Activated gamma-delta T cell treated with Interleukin-2 at 50 U/mL for 16 hours (primary cell): ENCODE results near the gene HOMEZ.
A peak's percentile ranks its signal among the peaks of the same experiment; 100 is the strongest.

Source experiments
- DNase-seq: peaks from one replicate; pipeline ENCODE4 v3.0.0-alpha.2; 2020

Gene HOMEZ

DNA sequence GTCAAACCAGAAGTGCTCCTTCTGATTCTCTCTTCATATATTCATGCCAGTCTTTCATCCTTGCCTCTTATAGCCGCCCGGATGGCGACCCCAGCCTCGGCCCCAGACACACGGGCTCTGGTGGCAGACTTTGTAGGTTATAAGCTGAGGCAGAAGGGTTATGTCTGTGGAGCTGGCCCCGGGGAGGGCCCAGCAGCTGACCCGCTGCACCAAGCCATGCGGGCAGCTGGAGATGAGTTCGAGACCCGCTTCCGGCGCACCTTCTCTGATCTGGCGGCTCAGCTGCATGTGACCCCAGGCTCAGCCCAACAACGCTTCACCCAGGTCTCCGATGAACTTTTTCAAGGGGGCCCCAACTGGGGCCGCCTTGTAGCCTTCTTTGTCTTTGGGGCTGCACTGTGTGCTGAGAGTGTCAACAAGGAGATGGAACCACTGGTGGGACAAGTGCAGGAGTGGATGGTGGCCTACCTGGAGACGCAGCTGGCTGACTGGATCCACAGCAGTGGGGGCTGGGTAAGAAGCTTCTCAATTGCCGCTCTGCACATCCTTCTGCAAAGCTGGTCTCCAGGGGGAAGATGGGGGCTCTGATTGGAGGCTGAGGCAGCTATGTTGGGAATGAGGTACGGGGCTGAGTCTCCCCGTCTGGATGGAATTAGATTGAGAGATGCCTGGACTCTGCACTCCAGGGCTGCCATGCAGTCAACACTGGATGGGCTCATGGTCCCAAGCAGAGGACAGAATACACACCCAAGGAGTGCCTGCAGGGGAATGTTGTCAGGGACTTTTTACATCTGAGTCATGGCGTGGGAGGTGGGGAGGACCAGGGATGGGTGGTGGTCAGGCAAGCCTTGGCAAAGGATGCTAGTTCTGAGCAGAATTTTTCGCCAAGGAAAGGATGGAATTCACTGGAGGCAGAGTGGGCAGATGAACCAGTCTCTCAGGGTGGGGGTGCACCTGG is 22.0 kb upstream of the HOMEZ start:
- no peak for DNase-seq

DNA sequence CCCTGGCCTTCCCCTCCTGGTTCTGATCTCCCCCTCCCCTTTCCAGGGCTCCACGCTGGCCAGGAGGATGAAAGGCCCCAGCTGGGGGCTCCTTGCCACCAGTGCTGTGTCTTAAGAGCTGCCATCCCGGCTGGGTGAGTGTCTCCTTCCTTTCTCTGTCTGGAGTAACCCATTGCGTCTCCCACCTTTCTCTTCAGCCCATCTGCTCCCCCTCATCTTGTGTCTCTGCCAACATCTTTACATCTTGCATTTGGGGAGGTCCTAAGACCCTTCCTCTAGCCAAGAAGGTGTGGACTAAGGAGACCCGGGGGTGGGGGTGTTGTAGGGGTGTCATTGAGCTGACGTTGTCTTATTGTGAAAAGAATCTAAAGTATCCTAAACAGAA is 21.2 kb upstream of the HOMEZ start:
- DNase-seq: no peak

DNA sequence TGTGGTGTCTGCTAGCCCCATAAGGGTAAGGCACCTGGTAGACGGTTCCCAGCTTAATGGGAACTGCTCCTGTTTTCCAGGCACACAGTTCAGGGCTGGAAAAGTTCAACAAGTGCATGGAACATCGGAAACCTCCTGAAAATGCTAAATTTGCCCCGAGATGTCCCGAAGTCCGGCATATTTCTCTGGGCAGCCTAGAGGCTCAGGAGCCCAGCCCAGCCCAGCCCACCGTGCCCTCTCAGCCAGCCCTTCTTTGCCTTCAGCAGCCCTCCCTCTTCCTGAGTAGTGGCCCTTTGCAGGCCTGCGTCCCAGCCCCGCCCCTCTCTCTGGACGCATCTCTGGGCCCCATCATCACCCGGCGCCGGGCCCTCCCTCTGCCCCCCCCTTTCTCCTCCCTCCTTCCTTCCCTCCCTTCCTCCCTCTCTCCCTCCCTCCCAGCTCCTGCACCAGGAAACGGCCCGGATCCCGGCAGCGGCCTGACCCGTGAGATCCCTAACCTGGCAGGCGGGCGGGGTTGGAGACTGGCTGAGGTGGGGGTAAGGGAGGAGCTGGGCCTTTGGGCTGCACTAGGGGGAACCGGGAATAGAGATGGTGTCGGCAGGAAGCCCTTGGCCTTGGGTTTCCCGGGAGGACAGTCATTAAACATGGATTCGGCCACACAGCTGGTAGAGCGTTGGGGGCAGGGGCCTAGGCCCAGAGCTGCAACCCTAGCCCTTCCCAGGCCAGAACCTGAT is 20.6 kb upstream of the HOMEZ start, which contains the start of gene BCL2L2:
BCL2L2 (plus strand) TSS at position 422 of the 734 bp plus-strand sequence. CDS start 935 bp downstream, outside the sequence.
- no peak for DNase-seq

DNA sequence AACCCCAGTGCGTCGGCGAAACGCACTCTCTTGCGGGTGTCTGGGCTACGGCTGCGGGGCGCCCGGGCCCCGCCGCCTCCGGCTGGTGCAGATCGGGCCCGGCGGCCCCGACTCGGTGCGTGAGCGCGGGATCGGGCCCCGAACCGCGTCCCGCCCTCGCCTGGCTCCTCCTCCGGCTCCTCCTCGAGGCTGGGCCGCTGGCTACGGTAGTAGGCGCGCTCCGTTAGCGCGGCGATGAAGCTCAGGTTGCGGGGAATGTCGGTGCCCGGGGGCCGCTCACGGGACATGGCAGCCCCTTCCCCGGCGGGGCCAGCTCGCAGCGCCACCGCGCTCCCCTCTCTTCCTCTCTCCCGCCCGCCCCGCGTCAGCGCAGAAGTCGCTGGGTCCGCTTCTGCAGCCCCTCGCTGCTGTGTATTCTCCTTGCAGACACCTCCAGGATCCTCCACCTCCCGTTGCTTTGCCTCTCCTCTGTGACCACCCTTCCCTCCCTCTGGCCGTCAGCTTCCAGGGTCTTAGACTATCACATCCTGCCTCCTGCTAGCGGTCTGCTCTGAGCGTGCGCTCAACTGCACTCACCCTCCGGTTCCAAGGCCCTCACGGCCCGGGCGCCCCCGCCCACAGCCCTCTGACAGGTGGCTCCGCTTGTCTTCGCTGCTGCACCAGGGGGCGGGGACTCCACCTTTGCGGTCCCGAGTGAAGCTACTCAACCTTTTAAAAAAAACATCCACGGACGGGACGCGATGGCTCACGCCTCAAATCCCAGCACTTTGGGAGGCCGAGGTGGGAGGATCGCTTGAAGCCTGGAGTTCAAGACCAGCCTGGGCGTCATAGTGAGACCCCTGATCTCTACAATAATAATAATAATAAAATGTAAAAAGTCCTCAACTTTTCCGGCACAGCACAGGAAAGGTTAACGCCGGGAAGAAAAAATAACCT is 16.6 kb upstream of the HOMEZ start, which contains the start of gene PPP1R3E:
PPP1R3E (minus strand) TSS at position 570 of the 936 bp plus-strand sequence; CDS start at position 287, 283 bp downstream.
- DNase-seq: peak; percentile 84

DNA sequence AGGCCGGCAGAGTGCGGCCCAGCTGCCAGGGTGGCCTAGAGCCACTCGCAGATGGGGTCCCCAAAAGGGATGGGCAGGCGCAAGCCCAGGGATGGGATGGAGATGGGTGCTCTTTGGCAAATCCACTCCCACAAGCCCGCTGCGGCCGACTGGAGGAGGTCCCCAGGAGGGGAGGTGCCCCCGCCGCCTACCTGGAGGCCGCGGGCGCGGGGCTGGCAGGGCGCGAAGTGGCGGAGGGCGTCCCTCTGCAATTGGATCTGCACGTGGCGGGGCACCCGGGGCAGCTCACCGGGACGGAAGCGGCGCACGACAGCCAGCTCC is 16.0 kb upstream of the HOMEZ start:
- no peak for DNase-seq

DNA sequence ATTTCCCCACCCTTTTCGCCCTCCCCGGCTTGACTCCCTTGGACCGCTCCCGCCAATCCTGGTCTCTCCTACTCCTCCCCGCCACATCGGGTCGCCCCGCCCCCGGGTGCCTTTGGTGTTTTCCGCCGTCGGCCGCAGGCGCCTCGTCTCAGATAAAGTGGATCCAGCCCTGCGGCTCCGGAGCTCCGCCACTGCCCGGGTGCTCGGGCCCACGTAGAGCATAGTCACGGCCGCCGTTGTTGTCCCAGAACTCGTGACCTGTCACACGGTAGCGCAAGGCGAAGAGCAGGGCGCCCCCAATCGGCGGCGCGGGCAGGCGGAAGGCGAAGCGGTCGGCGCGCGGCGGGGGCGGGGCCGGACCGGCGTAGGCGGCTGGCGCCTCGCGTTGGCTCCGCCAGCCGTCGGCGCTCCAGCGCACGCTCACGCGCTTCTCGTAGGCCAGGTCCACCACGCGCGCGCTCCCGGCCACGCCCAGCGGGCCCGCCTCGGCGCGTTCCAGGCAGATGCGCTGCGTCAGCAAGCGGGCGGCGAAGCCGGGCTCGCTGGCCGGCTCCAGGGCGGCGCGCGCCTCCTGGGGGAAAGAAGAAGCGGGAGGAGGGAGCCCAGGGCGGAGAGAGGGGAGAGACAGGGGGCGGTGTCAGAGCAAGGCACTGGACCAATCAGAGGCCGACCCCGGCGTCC is 15.5 kb upstream of the HOMEZ start:
- peak; percentile 94 for DNase-seq

DNA sequence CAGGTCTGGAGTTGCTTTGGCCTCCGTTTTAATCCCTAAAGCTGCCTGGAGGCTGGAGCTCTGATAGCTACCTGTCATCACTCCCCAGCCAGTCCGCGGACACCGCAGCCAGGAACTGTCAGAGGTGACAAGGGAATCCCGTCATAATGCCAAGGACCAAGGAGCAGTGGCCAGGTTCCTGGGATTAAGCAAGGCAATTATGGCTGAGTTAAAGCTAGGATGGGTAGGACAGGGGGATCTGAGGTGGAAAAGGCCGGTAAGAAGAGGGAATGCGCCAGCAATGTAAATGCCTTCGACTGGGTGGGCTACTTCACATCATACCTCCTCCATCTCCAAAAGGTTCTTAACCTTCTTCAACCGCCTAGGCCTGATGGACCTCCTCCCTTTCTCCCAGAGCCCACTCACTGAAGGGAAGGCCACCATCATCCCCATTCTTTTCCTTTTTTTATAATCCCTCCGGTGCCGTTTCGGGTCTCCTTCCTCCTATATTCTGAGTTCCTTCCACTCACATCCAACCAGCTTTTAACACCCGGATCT is 14.8 kb upstream of the HOMEZ start:
- DNase-seq: no peak

DNA sequence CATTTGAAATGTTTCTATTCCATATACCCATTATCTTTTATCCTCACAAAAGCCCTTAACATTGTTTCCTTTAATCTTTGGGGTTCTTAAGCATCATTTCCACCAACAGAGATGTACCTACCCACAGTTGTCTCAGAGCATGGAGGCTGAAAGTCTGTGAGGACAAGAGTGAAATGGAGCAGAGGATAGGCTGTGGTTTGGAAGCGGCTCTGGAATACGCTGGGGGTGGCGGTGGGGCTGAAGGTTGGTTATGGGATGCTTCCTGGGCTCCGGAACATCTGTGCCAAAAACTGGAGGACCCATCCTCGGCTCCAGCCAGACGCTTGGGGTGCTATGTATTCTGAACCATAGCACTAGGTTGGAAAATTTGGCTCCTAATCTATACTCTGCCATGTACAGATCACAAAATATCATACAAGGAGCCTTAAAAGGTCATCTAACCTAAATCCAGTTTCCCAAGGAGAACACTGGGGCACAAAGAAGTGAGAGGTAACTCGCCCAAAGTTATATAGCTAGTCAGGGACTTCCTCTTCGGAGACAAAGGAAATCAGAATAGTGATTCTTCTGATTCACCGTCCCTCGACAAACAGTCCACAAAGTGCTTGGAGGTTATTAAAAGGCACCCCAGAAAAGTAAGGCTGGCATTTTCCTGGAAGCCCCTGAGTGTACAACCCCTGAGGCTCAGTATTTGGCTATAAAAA is 14.2 kb upstream of the HOMEZ start:
- no peak for DNase-seq

DNA sequence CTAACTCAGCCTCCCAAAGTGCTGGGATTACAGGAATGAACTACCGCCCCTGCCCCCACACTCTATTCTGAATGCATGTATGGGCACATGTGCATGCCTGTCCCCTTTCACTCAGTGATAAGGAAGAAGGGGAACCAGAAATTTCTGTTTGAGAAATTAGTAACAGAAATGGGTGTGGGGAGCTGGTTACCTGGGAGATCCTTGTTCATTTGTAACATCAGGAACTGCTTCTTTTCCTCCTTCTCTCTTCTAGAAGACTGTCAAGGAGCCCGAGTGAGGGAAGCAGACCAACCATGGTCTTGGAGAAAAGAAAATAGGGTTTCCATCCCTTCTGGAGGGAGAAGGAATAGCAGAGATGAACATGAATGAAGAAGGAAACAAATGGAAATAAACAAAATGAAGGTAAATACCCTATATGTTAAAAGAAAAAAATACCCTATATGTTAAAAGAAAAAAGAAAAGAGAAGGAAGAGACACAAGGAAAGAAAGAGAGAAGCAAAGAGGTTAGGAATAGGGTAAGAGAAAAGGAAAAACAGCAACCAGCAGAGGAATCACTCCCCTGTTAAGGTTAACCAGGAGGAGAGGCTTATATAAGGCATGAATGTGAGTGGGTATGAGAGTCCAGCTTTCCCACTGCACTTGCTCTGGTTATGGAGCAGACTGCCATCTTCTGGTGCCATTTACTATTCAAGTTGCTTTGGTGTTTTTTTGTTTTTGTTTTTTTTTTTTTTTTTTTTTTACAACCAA is 13.5 kb upstream of the HOMEZ start:
- no peak for DNase-seq

DNA sequence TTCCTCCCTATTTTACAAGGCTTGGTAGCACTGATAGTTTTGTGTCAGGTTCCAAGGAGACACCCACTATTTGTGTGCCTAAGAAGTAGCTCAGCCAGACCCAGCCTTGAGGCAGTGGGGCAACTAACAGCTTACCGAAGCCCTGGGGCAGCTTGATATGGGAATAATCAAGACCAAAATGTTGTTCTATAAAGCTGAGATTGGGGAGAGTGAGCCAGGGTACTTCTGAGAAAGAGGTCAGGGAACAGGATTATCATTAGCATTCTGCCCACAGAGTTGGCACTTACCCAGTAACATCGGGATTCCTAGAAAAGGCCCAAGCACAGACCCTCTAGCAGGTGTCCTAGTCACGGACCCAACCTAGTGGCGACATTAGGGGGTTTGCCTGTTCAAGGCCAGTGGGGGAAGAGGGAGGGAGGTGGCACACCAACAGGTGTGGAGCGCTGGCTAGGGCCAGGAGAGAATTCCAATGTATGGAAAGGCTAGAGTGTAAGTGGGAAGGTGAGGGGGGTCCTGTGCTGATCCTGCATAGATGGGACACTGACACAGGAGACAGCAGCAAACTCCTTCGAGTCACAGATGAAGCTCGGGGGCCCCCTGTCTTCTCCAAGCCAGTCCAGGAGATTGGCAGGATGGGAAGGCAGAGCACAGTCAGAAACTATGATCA is 11.8 kb upstream of the HOMEZ start:
- no peak for DNase-seq

DNA sequence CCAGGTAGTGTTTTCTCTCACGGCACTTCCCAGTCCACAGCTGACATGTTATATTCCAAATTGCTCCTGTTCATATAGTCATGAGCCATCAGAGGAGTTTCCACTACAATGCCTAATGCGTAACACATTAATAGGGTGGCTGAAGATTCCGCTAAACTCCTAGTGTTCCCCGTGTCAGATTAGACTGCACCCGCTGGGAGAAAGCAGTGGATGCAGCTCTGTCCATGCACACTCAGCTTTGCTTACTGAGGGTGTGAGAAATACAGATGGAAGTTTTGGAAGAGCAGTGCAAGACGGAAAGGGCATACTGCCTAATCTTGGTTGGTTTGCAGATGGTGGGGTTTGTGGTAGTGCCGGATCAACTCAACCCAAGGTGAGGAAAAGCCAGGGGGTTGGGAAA is 11.2 kb upstream of the HOMEZ start:
- no peak for DNase-seq

DNA sequence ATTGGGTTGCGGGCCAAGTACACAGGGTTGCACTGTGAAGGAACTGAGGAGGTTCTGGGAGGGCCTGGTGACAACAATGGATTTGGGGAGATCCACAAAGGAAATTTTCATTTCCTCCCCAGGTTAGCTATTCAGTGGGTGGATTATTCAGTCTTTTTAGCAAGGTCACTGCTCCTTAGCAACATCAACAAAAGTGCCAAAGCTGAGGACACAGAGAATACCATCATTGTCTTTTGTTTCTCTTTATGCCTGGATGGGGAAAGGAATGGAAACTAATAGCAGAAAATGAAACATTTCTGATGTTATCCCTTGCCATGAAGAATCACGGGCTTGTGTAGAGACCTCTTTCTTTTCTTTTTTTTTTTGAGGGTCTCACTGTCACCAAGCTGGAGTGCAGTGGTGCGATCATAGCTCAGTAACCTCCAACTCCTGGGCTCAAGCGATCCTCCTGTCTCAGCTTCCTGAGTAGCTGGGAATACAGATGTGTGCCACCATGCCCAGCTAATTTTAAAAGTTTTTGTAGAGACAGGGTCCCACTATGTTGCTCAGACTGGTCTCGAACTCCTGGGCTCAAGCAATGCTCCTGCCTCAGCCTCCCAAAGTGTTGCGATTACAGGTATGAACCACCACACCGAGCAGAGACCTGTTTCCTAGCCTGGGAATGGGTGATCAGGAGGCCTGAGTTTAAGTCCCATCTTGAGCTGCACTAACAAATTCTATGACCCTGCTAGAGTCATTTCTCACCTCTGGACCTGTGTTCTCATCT is 10.3 kb upstream of the HOMEZ start:
- DNase-seq: no peak

DNA sequence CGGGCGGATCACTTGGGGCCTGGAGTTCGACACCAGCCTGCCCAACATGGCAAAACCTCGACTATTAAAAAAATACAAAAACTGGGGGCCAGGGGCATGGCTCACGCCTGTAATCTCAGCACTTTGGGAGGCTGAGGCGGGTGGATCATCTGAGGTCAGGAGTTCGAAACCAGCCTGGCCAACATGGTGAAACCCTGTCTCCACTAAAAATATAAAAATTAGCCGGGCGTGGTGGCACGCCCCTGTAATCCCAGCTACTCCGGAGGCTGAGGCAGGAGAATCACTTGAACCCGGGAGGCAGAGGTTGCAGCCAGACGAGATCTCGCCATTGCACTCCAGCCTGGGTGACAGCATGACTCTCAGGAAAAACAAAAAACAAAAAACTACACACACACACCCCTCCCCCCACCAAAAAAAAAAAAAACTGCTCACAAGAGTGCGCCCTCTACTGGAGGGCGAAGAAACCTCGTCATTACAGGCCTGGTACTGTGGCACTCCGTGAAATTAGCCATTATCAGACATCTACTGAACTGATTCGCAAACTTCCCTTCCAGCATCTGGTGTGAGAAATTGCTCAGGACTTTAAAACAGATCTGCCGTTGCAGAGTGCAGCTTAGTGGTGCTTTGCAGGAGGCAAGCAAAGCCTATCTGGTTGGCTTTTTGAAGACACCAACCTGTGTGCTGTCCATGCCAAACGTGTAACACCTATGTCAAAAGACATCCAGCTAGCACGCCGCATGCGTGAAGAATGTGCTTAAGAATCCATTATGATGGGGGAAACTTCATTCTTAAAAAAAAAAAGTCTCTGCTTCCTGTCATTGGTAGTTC is 9.0 kb upstream of the HOMEZ start:
- DNase-seq: peak; percentile 47

DNA sequence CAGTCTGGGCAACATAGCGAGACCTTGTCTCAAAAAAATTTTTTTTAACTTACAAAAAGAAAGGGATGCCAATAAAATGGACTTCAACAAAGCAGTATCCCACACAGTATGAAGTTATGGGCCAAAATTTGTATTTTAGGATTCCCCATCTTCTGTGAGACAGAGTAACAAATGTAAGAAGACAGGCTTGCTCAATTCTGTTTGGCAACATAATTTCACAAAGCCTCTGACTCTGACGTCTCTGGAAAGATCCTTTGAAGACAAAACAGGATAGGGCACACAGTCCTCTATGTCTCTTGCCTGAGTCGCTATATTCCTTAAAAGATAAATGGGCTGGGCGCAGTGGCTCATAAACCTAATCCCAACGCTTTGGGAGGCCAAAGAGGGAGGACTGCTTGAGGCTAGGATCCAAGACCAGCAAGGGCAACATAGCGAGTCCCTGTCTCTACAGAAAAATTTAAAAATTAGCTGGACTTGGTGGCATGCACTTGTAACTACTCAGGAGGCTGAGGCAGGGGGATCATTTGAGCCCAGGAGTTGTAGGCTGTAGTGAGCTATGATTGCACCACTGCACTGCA is 1.1 kb upstream of the HOMEZ start:
- DNase-seq: no peak

DNA sequence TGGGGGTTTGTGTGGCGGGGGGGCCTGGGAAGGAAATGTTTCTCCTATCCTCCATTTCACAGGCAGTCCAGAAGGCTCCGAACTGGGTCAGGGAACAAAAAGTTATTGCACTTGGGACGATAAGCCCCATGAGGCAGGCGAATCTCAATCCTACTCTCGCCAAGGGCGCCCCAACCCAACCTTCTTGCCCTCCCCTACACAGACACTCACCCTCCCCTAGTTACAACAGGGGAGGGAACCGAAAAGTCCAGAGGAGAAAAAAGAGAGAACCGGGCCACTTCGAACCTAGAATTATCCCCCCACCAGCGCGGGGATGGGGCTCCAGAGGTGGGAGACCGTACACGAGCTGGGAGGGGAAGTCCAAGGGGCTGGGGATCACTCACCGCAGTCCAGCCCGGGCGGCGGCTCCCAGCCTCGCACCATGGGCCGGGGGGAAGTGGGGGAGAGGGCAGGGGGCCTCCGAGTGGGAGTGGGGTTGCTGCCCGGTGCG is 357 bp downstream of the HOMEZ start:
- no peak for DNase-seq

DNA sequence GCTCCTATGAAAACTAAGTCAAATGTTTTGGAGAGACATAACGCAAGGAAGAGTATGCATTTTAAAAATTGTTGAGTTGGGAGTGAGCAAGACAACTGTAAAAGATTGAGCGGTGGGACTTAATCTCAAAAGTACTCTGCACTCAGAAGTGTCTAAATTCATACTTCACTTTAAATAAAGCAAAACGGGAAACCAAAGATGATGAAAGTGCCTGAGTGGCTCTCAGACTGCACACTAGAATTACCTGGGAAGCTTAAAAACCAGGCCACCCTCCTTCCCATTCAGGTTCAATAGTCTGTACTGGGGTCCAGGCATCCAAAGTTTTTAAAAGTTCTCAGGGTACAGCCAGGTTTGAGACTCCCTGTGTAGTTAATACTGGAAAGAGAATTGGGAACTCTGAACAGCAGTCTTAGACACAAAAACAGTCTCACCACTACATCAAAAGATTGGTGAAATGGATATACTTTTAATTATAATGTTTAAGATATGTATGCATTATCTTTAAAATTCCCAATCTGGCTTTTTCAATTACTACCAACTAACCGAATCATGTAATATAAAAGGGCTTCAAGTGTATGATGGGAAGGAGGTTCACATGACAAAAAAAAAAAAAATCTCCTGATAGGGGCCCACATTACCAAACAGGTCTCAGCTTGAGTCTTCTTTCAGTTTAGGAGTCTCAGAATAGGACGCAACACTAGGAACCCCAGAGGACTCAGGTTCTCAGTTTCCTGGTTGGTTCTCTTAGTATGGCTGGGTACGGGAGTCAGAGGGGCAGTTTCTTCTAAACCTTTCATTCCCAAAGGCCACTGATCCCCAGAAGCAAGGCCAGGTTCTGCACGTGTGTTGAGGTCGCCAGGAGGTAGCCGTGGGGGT is 1.0 kb downstream of the HOMEZ start:
- no peak for DNase-seq

DNA sequence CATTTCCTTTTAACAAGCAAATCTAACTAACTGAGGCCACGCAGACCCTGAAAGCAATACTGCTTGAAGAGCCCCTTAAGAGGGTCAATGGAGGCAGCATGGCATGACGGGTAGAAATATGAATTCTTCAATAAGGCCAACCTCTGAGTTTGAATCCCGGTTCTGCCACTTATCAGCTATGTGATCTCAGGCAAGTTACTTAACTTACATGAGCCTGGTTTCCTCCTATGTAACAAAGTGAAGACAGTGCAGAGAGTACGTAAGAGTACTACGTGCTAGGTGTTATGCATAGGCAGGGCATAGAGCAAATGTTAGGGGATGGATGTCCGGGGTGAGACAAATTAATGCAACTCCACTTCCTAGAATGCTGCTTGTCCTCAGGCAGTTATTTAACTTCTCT is 4.7 kb downstream of the HOMEZ start:
- no peak for DNase-seq
